Measurements from ENCODE around the gene POP5.
A peak's percentile ranks its signal among the peaks of the same experiment; 100 is the strongest.
"Not testable (repeated sequence)": the region's sequence is repeated elsewhere in the genome, so short reads cannot be mapped to it uniquely, and the experiment has no call there.

The POP5 gene

GRCh38 chr12:120538281-120539156, 42.7 kb downstream of the POP5 start:
- DNase-seq (ENCODE audit: low read depth, low spot score), result no peak

- no peak for DNase-seq (ENCODE audit: low read depth, low spot score)
Measured at GRCh38 chr12:120537856-120538220, 43.4 kb downstream of the POP5 start.

GRCh38 chr12:120536064-120536791, 45.0 kb downstream of the POP5 start:
- no peak for DNase-seq (ENCODE audit: low read depth, low spot score)

GRCh38 chr12:120534703-120535655, 46.2 kb downstream of the POP5 start:
- no peak for DNase-seq (ENCODE audit: low read depth, low spot score)

- peak; percentile 82 for DNase-seq (ENCODE audit: low read depth, low spot score)
Measured at GRCh38 chr12:120534203-120534702, 46.9 kb downstream of the POP5 start, which contains the start of gene RNF10. TSS of gene RNF10 (plus strand) at chr12:120534356. CDS start at chr12:120534812, 456 bp downstream.

GRCh38 chr12:120532701-120533238, 48.4 kb downstream of the POP5 start:
- DNase-seq (ENCODE audit: low read depth, low spot score), result no peak

GRCh38 chr12:120530418-120530761, 50.8 kb downstream of the POP5 start:
- DNase-seq (ENCODE audit: low read depth, low spot score), result not testable (repeated sequence)

- DNase-seq (ENCODE audit: low read depth, low spot score), result no peak
Measured at GRCh38 chr12:120529641-120530417, 51.4 kb downstream of the POP5 start.

- peak; percentile 67 for DNase-seq (ENCODE audit: low read depth, low spot score)
Measured at GRCh38 chr12:120528861-120529525, 52.2 kb downstream of the POP5 start, which contains the start of gene COQ5. TSS of gene COQ5 (minus strand) at chr12:120529158. CDS start at chr12:120529141, 17 bp downstream.

All from iPS DF 19.7 (cell line).